HCT116 (cell line): ENCODE results near the gene TMTC1.

Source experiments
- ELF1 ChIP-seq: IDR thresholded peaks from 2 replicates; pipeline ENCODE4 v1.6.1; 2012; ENCODE audit warnings: low read depth, borderline replicate concordance
- POLR2A ChIP-seq: IDR thresholded peaks from 2 replicates; pipeline ENCODE4 v1.7.0; 2011; ENCODE audit warnings: borderline replicate concordance; ENCODE audit not compliant: insufficient read depth, insufficient read length; ENCODE audit errors: extremely low read depth
- REST ChIP-seq: IDR thresholded peaks from 2 replicates; pipeline ENCODE4 v1.6.1; 2012; ENCODE audit warnings: low read depth

GRCh38 chr12:29516431-29516875, 267.3 kb downstream of the TMTC1 start:
- TF ChIP-seq ELF1 (no peak), POLR2A (no peak), REST (no peak)
